ENCODE results near the gene TREX2. TPM values are rescaled to one million over a fixed set of nuclear protein-coding genes. Genes with fewer than 3 reads are reported as not detected.

The TREX2 gene
- total RNA-seq, 1 experiment from 2014 or later = 1.1 TPM

DNA sequence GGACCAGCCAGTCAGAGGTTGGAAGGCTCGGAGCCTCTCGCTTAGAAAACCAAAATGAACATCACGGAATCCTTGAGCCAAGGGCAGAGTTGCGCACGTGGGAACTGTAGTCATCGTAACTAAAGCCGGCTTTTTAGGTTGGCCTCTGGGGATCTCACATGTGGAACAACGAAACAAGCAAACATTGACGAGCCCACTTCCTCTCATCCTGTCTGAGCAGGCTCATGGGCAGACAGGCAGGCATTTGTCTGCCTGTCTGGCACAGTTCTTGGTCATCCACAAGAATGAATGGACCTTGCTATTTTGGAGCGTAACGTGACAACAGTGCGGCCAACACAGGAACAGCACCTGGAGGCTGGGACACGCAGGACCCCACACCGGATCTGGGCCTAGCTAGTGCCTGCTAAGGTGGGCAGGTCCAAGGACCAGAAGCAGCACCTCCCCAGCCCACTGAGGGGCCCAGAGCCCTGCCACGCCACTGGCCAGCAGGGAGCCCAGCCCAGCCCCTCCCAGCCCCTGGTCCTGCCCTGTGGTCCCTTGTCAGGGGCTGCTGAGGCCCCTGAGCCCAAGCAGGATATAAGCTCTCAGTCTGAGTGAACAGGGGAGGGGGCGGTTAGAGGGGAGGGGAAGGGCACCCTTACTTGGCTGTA lies 9.2 kb upstream of the TREX2 start:
- H3K9me3 Mint-ChIP-seq = peaks cover 72 to 84% of the 10 kb centered on the region in 2 experiments
- Histone ChIP-seq H2AFZ (ENCODE audit: low read length) (no peak overlapping the region), H3K79me1 (ENCODE audit: insufficient read depth, low read depth, low read length, poor library complexity, severe bottlenecking) (no peaks in the 10 kb centered on the region), H3K56ac (ENCODE audit: insufficient read length, low read depth, low read length) (no peak overlapping the region), H2BK120ac (ENCODE audit: low read depth, low read length, poor library complexity, severe bottlenecking) (no peak overlapping the region), H3K4ac (ENCODE audit: low read depth, low read length) (no peak overlapping the region), H3K9me3 (ENCODE audit: control insufficient read depth, low read depth, low read length) (peaks cover 42% of the 10 kb centered on the region), H4K5ac (ENCODE audit: insufficient read length, low read depth, low read length) (no peak overlapping the region), H3K23ac (ENCODE audit: insufficient read length, low read depth, low read length) (no peak overlapping the region), H4K20me1 (ENCODE audit: control insufficient read depth, insufficient read depth, insufficient read length) (no peaks in the 10 kb centered on the region), H4K91ac (ENCODE audit: insufficient read length, low read depth, low read length) (no peak overlapping the region), H3K4me2 (ENCODE audit: insufficient read depth, insufficient read length, low read length) (no peak overlapping the region), H2BK5ac (ENCODE audit: insufficient read length, low read length) (no peak overlapping the region), H4K8ac (replicated peaks; ENCODE audit: insufficient read length, low read depth, low read length) (no peak overlapping the region), H3T11ph (ENCODE audit: low read length) (no peak overlapping the region), H3K27ac (ENCODE audit: insufficient read length, low read depth, low read length) (no peak overlapping the region), H2BK15ac (ENCODE audit: low read depth, low read length) (no peak overlapping the region), H3K79me2 (ENCODE audit: insufficient read depth, low read length) (no peaks in the 10 kb centered on the region), H3K27me3 (ENCODE audit: insufficient read depth, low read length) (no peaks in the 10 kb centered on the region), H3K14ac (ENCODE audit: insufficient read depth, low read length) (no peak overlapping the region), H2BK12ac (ENCODE audit: insufficient read length, low read depth, low read length) (no peak overlapping the region), H3K18ac (ENCODE audit: insufficient read length, low read depth, low read length) (no peak overlapping the region), H3K23me2 (ENCODE audit: insufficient read length, low read depth, low read length, poor library complexity, severe bottlenecking) (no peaks in the 10 kb centered on the region), H3K4me1 (ENCODE audit: insufficient read depth, low read length) (no peaks in the 10 kb centered on the region), H2BK20ac (ENCODE audit: low read depth, low read length, poor library complexity, severe bottlenecking) (no peak overlapping the region), H2AK5ac (ENCODE audit: insufficient read length, low read length) (no peak overlapping the region), H3K9ac (ENCODE audit: extremely low read depth, insufficient read length, low read length) (no peak overlapping the region)
- TF ChIP-seq, protein P1, sequence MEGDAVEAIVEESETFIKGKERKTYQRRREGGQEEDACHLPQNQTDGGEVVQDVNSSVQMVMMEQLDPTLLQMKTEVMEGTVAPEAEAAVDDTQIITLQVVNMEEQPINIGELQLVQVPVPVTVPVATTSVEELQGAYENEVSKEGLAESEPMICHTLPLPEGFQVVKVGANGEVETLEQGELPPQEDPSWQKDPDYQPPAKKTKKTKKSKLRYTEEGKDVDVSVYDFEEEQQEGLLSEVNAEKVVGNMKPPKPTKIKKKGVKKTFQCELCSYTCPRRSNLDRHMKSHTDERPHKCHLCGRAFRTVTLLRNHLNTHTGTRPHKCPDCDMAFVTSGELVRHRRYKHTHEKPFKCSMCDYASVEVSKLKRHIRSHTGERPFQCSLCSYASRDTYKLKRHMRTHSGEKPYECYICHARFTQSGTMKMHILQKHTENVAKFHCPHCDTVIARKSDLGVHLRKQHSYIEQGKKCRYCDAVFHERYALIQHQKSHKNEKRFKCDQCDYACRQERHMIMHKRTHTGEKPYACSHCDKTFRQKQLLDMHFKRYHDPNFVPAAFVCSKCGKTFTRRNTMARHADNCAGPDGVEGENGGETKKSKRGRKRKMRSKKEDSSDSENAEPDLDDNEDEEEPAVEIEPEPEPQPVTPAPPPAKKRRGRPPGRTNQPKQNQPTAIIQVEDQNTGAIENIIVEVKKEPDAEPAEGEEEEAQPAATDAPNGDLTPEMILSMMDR (conservative IDR thresholded peaks at IDR 0.05) = no peak
- peaks cover 26 to 56% (median 40%) of the 10 kb centered on the region in 3 experiments for H3K36me3 Mint-ChIP-seq (ENCODE audit: insufficient read depth in 1 of 3, low read depth in 3 of 3)
- H3K27ac Mint-ChIP-seq = no peak overlapping the region
- no peak for DNase-seq
- no peaks in the 10 kb centered on the region for H3K27me3 Mint-ChIP-seq (ENCODE audit: low read depth)
- H3K4me1 Mint-ChIP-seq = no peaks in the 10 kb centered on the region
- H3K4me3 Mint-ChIP-seq = no peak overlapping the region
- no CpG with 5 or more reads among the region's 16 CpGs for WGBS (ENCODE audit: extremely low coverage, insufficient read length, low lambda C conversion rate)

Data from H9 (cell line).